Sigmoid colon (tissue), 7 donors: ENCODE measurements around the gene DOLPP1. TPM values are rescaled to one million over a fixed set of nuclear protein-coding genes. Genes with fewer than 3 reads are reported as not detected.

Source experiments
- DNase-seq: peaks from one replicate; pipeline ENCODE4 v3.0.0-alpha.2; 2019
- H3K27ac ChIP-seq, 4 donors: fragments of 200-600 bp; sonication (generic); one replicate each; pipeline ENCODE4 v1.5.1; 2016 to 2019; ENCODE audit warnings: mild to moderate bottlenecking in 1 of 4
- H3K27me3 ChIP-seq, 3 donors: fragments of 200-600 bp; sonication (generic); one replicate each; pipeline ENCODE4 v1.5.1; 2019; ENCODE audit warnings: mild to moderate bottlenecking in 1 of 3
- H3K36me3 ChIP-seq, 4 donors: fragments of 200-600 bp; sonication (generic); one replicate each; pipeline ENCODE4 v1.5.1; 2016 to 2019
- H3K4me1 ChIP-seq, 4 donors: fragments of 200-600 bp; sonication (generic); one replicate each; pipeline ENCODE4 v1.5.1; 2017 to 2019
- H3K4me3 ChIP-seq, 4 donors: fragments of 200-600 bp; sonication (generic); one replicate each; pipeline ENCODE4 v1.5.1; 2017 to 2019; ENCODE audit warnings: mild to moderate bottlenecking in 2 of 4, moderate library complexity in 1 of 4
- H3K9me3 ChIP-seq, 4 donors: fragments of 200-600 bp in 3 of 4; sonication (generic) in 3 of 4; one replicate each; pipeline versions ENCODE4 v1.5.1 to v1.6.1; 2013 to 2019
- CTCF ChIP-seq, 4 experiments: fragments of 450-650 bp in 3 of 4; fragments of 200-600 bp in 1 of 4; IDR thresholded peaks; one replicate each; pipeline ENCODE4 v1.5.1; 2016 to 2019; ENCODE audit warnings: antibody characterized with exemption in 4 of 4, mild to moderate bottlenecking in 3 of 4, moderate library complexity in 2 of 4
- EP300 ChIP-seq, 4 donors: sonication (generic); formaldehyde crosslinking; IDR thresholded peaks; one replicate each; pipeline ENCODE4 v1.6.1; 2017; ENCODE audit warnings: antibody characterized with exemption in 4 of 4
- POLR2A ChIP-seq, 2 donors: fragments of 450-650 bp; IDR thresholded peaks; one replicate each; pipeline ENCODE4 v1.6.1; 2016; ENCODE audit warnings: antibody characterized with exemption in 2 of 2, mild to moderate bottlenecking in 2 of 2, moderate library complexity in 2 of 2
- POLR2AphosphoS5 ChIP-seq, 4 donors: sonication (generic); formaldehyde crosslinking; IDR thresholded peaks; one replicate each; pipeline ENCODE4 v1.6.1; 2017; ENCODE audit warnings: antibody characterized with exemption in 4 of 4
- WGBS, 2 donors: extraction: QIAGEN DNeasy Blood & Tissue Kit; methylation state at CpG; one replicate each; pipeline ENCODE4 v1.1.7; 2013; 5-methylcytosine and 5-hydroxymethylcytosine counted together
- intact Hi-C: fragments of 100-400 bp; cut with DNase I; formaldehyde crosslinking; loops from one replicate; pipeline ENCODE4 v1.15.1; 2023
- polyA plus RNA-seq, 3 donors: library from polyadenylated mRNA; stranded (reverse); fragments of 200-250 nt; gene quantifications; one replicate each; pipeline ENCODE4 v1.2.3, GENCODE V29; 2013
- total RNA-seq, 4 donors: library from RNA; depleted of rRNA; stranded (reverse); fragments of >200 nt; gene quantifications; one replicate each; pipeline ENCODE4 v1.1.0, GENCODE V29; 2016
- donor health status: healthy with polysubstance abuse.
- donor health status: Bipolar disorder and iron deficiency.
- donor health status: healthy.

DOLPP1 gene
- total and polyA plus RNA-seq, 7 donors = 2.3 to 39.4 (median 4.3) TPM

GRCh38 chr9:129139233-129139992 is 58.5 kb downstream of the DOLPP1 start:
- peaks cover 0 to 38% (median 13%) of the 10 kb centered on the region in 4 donors for H3K36me3 ChIP-seq
- H3K27me3 ChIP-seq = no peaks in the 10 kb centered on the region
- peak overlapping the region; percentile 15 to 59 (median 50) for H3K4me3 ChIP-seq
- H3K4me1 ChIP-seq = peaks cover 0 to 67% (median 59%) of the 10 kb centered on the region in 4 donors
- 3 to 7% methylated on average over 13 of the region's 13 CpGs for WGBS, 2 donors
- TF ChIP-seq EP300 (IDR thresholded peaks at IDR 0.05) (no peak), POLR2AphosphoS5 (IDR thresholded peaks at IDR 0.05) (peak in 2 of 4 donors; percentile 15 to 28), CTCF (IDR thresholded peaks at IDR 0.05) (peak; percentile 87 to 98 (median 94)), POLR2A (IDR thresholded peaks at IDR 0.05) (no peak)
- DNase-seq = peak; percentile 90
- no peaks in the 10 kb centered on the region for H3K9me3 ChIP-seq
- intact Hi-C loops = loop anchor here (1.0 to 2.0 kb wide), 2 partner anchors 63 to 472 kb away; no protein-coding TSS in a partner anchor
- peak overlapping the region; percentile 97 to 100 (median 99) for H3K27ac ChIP-seq

DNA sequence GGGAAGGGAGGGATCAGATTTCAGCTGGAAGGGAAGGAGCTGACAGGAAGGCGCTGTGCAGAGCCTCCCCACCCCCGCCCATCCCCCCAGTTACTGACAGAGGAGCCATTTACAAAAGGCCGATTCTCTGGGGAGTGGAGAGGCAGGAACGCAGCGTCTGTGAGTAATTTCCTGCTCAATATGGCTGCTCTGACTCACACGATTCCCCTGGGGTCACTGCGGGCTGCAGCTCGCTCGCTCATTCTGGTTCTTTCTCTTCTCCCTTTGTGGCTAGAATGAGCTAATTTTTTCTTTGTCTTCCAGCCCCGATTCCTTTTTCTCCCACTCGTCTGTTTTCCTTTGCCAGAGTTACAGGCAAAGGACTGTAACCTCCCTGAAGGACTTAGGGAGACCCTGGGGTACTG is 59.1 kb downstream of the DOLPP1 start:
- Histone ChIP-seq H3K27ac (peak overlapping the region; percentile 97 to 100 (median 99)), H3K4me3 (peak overlapping the region; percentile 36 to 59 (median 50)), H3K4me1 (peaks cover 0 to 73% (median 64%) of the 10 kb centered on the region in 4 donors), H3K27me3 (no peaks in the 10 kb centered on the region), H3K36me3 (peaks cover 0 to 32% (median 13%) of the 10 kb centered on the region in 4 donors), H3K9me3 (no peaks in the 10 kb centered on the region)
- TF ChIP-seq POLR2AphosphoS5 (IDR thresholded peaks at IDR 0.05) (peak; percentile 83 to 96 (median 88)), POLR2A (IDR thresholded peaks at IDR 0.05) (peak; percentile 55 to 62), EP300 (IDR thresholded peaks at IDR 0.05) (peak in 2 of 4 donors; percentile 71 to 76), CTCF (IDR thresholded peaks at IDR 0.05) (no peak)
- WGBS, 2 donors = 0 to 1% methylated on average over 11 of the region's 11 CpGs
- intact Hi-C loops = loop anchor here (1.0 to 2.0 kb wide), 6 partner anchors 36 to 471 kb away; no protein-coding TSS in a partner anchor
- DNase-seq = peak; percentile 98

Other genes starting within 250 kb of the DOLPP1 start
- 1 to 10 TPM; 3.9 to 8.0 (median 5.2) TPM for gene KYAT1, start 199.2 kb upstream of the DOLPP1 start, total RNA-seq
- gene KYAT1, start 199.2 kb upstream of the DOLPP1 start, polyA plus RNA-seq = 1 to 10 TPM in 1 of 3 donors, under 1 TPM in 2; 0.60 to 4.5 (median 0.92) TPM
- gene LRRC8A, start 199.0 kb upstream of the DOLPP1 start, total RNA-seq = 10 to 100 TPM; 26.0 to 59.5 (median 37.4) TPM
- gene LRRC8A, start 199.0 kb upstream of the DOLPP1 start, polyA plus RNA-seq = 10 to 100 TPM in 1 of 3 donors, 1 to 10 TPM in 2; 4.8 to 25.2 (median 8.8) TPM
- 10 to 100 TPM; 15.5 to 30.5 (median 20.1) TPM for gene PHYHD1, start 160.1 kb upstream of the DOLPP1 start, total RNA-seq
- gene PHYHD1, start 160.1 kb upstream of the DOLPP1 start, polyA plus RNA-seq = 10 to 100 TPM in 1 of 3 donors, 1 to 10 TPM in 2; 1.6 to 13.2 (median 8.1) TPM
- 10 to 100 TPM in 1 of 4 donors, 1 to 10 TPM in 3; 6.2 to 11.4 (median 9.3) TPM for gene DOLK, start 133.5 kb upstream of the DOLPP1 start, total RNA-seq
- 10 to 100 TPM in 1 of 3 donors, 1 to 10 TPM in 2; 2.4 to 11.1 (median 3.5) TPM for gene DOLK, start 133.5 kb upstream of the DOLPP1 start, polyA plus RNA-seq
- gene NUP188, start 133.4 kb upstream of the DOLPP1 start, total RNA-seq = 10 to 100 TPM; 16.6 to 28.8 (median 24.6) TPM
- 10 to 100 TPM in 1 of 3 donors, 1 to 10 TPM in 2; 3.7 to 21.3 (median 5.4) TPM for gene NUP188, start 133.4 kb upstream of the DOLPP1 start, polyA plus RNA-seq
- gene SH3GLB2, start 52.8 kb upstream of the DOLPP1 start, total RNA-seq = 10 to 100 TPM; 66.7 to 78.3 (median 72.9) TPM
- 100 to 1,000 TPM in 1 of 3 donors, 10 to 100 TPM in 2; 49.7 to 143 (median 62.5) TPM for gene SH3GLB2, start 52.8 kb upstream of the DOLPP1 start, polyA plus RNA-seq
- 10 to 100 TPM; 18.1 to 30.5 (median 25.1) TPM for gene MIGA2, start 44.5 kb upstream of the DOLPP1 start, total RNA-seq
- gene MIGA2, start 44.5 kb upstream of the DOLPP1 start, polyA plus RNA-seq = 10 to 100 TPM in 1 of 3 donors, 1 to 10 TPM in 2; 8.4 to 44.3 (median 9.9) TPM
- 10 to 100 TPM; 49.6 to 58.8 (median 52.7) TPM for gene CRAT, start 29.7 kb downstream of the DOLPP1 start, total RNA-seq
- 10 to 100 TPM; 49.8 to 66.8 (median 58.3) TPM for gene CRAT, start 29.7 kb downstream of the DOLPP1 start, polyA plus RNA-seq
- 10 to 100 TPM; 50.2 to 79.5 (median 77.4) TPM for gene PTPA, start 30.3 kb downstream of the DOLPP1 start, total RNA-seq
- gene PTPA, start 30.3 kb downstream of the DOLPP1 start, polyA plus RNA-seq = 100 to 1,000 TPM in 1 of 3 donors, 10 to 100 TPM in 2; 67.3 to 141 (median 88.3) TPM
- 10 to 100 TPM in 2 of 4 donors, 1 to 10 TPM in 2; 4.4 to 17.4 (median 10.2) TPM for gene IER5L, start 97.2 kb downstream of the DOLPP1 start, total RNA-seq
- 1 to 10 TPM; 2.3 to 6.7 (median 6.0) TPM for gene IER5L, start 97.2 kb downstream of the DOLPP1 start, polyA plus RNA-seq